SW480 (cell line): Measurements from ENCODE around the gene EPM2AIP1.
"Not testable (repeated sequence)": the region's sequence is repeated elsewhere in the genome, so short reads cannot be mapped to it uniquely, and the experiment has no call there.

Experiments
- DNase-seq: peaks from one replicate; pipeline ENCODE4 v3.0.0-alpha.2; 2016; ENCODE audit warnings: low spot score

EPM2AIP1 gene

DNA sequence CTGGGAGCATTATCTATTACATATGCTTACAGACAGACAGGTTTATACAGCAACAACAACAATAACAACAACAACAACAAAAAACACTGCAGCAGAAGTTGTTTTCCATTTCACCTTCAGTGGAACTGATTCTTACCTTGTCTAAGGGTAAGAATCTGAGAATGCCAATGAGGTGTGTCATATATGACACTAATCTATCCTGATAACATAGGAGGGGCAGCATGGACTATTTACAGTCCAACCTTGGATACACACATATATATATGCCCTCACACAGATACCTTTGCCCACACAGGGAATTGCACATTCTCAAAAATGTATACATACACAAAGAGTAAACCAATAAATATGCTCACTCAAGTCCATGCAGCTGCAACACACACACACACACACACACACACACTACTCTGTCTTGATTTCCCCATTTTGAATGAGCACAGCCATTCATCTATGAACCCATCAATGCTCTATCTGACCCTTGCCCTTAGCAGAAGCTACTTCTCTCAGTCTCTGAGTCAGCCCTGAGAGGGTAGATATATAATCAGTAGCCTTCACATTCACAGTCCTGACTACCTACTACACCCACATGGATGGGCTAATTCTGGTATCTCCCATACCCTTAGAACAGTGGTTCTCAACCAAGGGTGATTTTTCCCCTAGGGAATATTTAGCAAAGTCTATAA lies 38.3 kb downstream of the EPM2AIP1 start:
- DNase-seq = no peak

- DNase-seq = not testable (repeated sequence)
These were observed 45.1 kb downstream of the EPM2AIP1 start for GRCh38 chr3:36947814-36948213.

DNA sequence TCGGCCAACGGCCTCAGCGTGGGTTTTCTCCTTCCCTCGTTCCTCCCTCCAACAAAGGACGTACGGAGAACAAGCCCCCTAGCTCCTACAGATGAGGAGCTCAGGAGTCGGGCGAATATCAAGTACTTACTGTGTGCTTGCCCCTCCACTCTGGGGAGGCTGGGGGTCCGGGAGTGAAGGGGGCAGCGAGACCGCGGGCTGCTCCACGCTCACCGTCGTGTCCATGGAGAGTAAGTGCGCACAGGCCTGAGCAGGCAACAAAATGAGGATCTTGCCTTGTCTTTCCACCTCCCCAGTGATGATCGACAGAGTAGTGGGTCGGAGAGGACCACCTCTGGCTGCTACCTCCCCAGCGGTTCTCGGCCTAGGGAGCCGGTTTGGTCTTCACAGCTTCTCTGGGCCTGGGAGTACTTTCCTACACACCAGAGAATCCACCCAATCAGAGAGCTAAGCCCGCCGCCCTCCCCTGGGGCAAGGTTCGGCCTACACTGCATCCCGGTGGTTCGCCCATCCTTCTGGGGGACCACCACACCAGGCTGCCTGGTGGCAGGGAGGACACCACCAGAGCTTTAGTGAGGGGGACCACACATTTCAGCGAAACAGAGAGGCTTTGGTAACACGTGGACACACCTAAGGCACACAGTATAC lies 47.5 kb downstream of the EPM2AIP1 start:
- DNase-seq = no peak

- DNase-seq = no peak
These were observed 48.2 kb downstream of the EPM2AIP1 start, which contains the start of gene TRANK1 for GRCh38 chr3:36944641-36945270. Gene TRANK1, minus strand, starts transcription at chr3:36945054. Its CDS starts 245 bp downstream, at chr3:36944809.

DNA sequence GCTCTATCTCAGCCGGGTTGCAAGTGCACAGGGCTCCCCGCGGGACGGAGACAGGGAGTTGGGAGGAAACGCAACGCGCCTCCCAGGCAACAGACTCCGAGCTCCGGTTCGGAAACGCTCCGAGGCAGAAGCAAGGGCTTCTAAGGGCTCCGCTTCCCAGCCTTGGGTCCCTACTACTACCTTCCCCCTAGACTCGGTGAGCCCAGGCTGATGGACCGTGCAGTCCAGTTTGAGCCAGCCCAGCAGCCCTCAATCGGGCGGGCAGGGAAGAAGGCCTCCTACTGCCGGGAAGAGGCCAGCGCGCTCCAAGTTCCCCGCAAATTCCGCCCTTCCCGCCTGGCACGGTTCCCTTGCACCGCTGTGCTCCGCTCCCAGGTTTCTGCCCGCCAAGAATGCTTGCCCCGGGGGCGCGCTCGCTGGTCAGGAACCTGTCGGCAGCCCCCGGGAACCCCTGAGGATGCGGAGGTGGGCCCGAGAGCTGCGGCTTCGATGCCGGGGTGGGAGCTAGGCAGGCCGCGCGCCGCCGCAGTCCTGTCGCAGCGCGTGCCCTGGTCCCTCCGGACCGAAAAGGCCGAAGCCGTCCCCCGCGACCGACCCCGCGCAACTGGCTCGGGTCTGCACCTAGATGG lies 48.8 kb downstream of the EPM2AIP1 start:
- DNase-seq = peak; percentile 54

GRCh38 chr3:36943601-36944000 lies 49.3 kb downstream of the EPM2AIP1 start:
- no peak for DNase-seq

DNA sequence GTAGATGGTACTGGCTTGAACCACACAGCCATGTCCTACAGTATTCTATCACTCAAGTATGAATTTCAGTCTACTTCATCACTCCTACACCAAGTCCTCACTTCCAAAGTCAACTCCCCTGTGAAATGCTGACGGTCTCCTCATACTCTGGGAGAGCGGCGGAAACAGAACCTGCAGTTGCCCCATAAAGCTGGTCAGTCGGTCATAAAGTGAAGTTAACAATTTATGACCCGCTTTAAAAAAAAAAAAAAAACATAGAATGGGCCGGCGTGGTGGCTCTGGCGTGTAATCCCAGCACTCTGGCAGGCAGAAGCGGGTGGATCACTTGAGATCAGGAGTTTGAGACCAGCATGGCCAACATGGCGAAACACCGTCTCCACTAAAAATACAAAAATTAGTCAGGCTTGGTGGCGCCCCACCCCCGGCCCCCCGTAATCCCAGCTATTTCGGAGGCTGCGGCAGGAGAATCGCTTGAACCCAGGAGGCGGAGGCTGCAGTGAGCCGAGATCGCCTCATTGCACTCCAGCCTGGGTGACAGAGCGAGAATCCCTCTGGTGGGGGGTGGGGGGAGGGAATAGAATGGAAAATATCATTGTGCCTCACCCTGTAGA lies 50.2 kb downstream of the EPM2AIP1 start:
- DNase-seq = no peak

DNA sequence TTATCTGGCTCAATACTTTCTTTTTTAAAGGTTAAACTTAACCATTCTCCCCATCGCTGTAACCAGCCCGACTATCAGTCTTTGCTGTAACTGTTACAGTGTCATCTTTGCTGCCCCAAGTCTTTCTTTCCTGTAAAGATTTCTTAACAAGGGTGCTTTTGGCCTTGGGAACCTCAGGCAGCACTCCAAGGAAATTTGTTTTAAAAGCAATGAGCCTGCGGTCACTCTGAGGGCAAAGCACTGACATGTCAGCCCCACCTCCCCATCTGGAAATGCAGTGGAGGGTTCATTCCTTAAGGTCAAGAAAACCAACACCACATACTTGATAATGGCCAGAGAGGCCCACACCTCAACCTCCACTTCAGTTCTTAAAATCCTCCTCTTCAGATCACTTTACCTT lies 51.3 kb downstream of the EPM2AIP1 start:
- no peak for DNase-seq

DNA sequence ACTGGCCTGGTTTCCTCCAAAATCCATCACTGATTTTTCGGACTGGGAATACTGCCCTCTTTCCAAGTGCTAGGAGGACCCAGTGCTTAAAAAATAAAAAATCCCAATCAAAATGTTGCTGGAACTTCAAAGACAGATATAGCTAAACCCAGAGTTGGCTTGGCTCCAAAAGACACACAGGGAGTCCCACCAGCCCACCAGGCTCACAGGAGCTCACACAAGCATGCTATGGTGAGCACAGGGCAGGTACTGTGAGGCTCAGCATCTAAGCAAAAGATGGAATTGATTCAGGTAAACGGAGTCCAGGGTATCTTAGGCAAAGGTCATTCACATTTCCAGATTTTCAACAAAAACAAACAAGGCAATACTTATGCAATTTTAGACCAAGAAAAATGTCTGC lies 51.8 kb downstream of the EPM2AIP1 start:
- DNase-seq = no peak

GRCh38 chr3:36937492-36937891 lies 55.4 kb downstream of the EPM2AIP1 start:
- no peak for DNase-seq
